SU-DHL-6 (cell line): ENCODE results near the gene LRP1B.

Source experiments
- CTCF ChIP-seq: fragments of 200-600 bp; sonication (generic); IDR thresholded peaks from one replicate; pipeline ENCODE4 v1.5.1; 2017; ENCODE audit warnings: antibody characterized with exemption, mild to moderate bottlenecking, low read length, moderate library complexity; ENCODE audit not compliant: insufficient read depth, poor library complexity, severe bottlenecking
- EZH2phosphoT487 ChIP-seq: fragments of 200-600 bp; sonication (generic), shearing (Covaris generic); conservative IDR thresholded peaks from 2 replicates; pipeline ENCODE4 v1.6.1; 2018; ENCODE audit warnings: mild to moderate bottlenecking, antibody characterized with exemption, low read length, moderate library complexity, mixed read lengths

GRCh38 chr2:140841141-140841540 is 1289.7 kb downstream of the LRP1B start:
- no peak for TF ChIP-seq CTCF
- no peak for TF ChIP-seq EZH2phosphoT487
